Central memory CD8-positive, alpha-beta T cell (primary cell): ENCODE results near the gene PCDHGB2.
"Not testable (repeated sequence)": the region's sequence is repeated elsewhere in the genome, so short reads cannot be mapped to it uniquely, and the experiment has no call there.

ENCODE experiments used
- ATAC-seq: fragments of 150-1000 bp; cut with Tn5 transposase; replicated peaks from 2 replicates; pipeline ENCODE4 v1.10.0; 2022; ENCODE audit warnings: mild to moderate bottlenecking, moderate FRiP score, moderate number of reproducible peaks; ENCODE audit not compliant: poor library complexity, severe bottlenecking; ENCODE audit errors: extremely low read depth
- DNase-seq, 2 donors: peaks; one replicate each; pipeline ENCODE4 v3.0.0; 2021; ENCODE audit warnings: low spot score in 2 of 2
- H3K27ac Mint-ChIP-seq: one replicate; pipeline ENCODE4 v1.8.0; 2022; ENCODE audit warnings: low read depth, mild to moderate bottlenecking, moderate library complexity, mixed read lengths
- H3K27me3 Mint-ChIP-seq: one replicate; pipeline ENCODE4 v1.8.0; 2022; ENCODE audit warnings: mixed read lengths
- H3K36me3 Mint-ChIP-seq: one replicate; pipeline ENCODE4 v1.8.0; 2022; ENCODE audit warnings: mild to moderate bottlenecking, moderate library complexity, mixed read lengths; ENCODE audit not compliant: insufficient read depth
- H3K4me1 Mint-ChIP-seq: one replicate; pipeline ENCODE4 v1.8.0; 2022; ENCODE audit warnings: mixed read lengths
- H3K4me3 Mint-ChIP-seq: one replicate; pipeline ENCODE4 v1.8.0; 2022; ENCODE audit warnings: mild to moderate bottlenecking, moderate library complexity, mixed read lengths
- H3K9me3 Mint-ChIP-seq: one replicate; pipeline ENCODE4 v1.8.0; 2022; ENCODE audit warnings: mixed read lengths

The PCDHGB2 gene

DNA sequence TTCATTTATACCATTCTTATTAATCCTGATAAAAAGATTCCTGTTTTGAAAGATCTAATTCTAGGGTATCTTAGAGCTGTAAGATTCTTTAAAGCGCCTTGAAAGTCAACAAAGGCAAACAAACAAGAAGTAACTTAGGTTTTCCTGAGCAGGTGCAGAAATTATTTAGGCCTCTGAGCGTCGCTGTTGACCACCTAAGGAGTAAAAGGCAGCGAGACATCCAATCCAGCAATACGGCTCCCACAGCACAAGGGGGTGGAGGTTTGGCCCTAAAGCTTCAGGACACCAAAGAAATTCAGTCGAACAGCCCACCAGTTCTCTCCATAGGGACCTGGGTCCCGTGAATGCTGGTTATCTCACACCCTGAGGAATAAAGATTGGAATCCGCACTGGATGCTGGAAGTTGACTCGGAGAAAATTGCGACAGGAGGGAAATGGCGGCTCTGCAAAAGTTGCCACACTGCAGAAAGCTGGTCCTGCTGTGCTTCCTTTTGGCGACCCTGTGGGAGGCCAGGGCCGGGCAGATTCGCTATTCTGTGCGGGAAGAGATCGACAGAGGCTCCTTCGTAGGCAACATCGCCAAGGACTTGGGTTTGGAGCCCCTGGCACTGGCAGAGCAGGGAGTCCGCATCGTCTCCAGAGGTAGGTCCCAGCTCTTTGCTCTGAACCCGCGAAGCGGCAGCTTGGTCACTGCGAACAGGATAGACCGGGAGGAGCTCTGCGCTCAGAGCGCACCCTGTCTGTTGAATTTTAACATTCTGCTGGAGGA is 21.1 kb upstream of the PCDHGB2 start, which contains the start of gene PCDHGA2:
TSS of gene PCDHGA2 (plus strand) at position 223 of the 769 bp plus-strand sequence.
- Mint-ChIP-seq H3K4me1 (no peaks in the 10 kb centered on the region), H3K9me3 (peaks cover 15% of the 10 kb centered on the region), H3K27me3 (peaks cover 92% of the 10 kb centered on the region), H3K4me3 (no peak within 1 kb of the TSS), H3K27ac (no peak within 1 kb of the TSS), H3K36me3 (peaks cover 2% of the 10 kb centered on the region)
- DNase-seq (no peak), ATAC-seq (no peak)

- H3K36me3 Mint-ChIP-seq, H3K4me1 Mint-ChIP-seq, DNase-seq, H3K4me3 Mint-ChIP-seq, H3K27ac Mint-ChIP-seq, ATAC-seq: not testable (repeated sequence)
- Mint-ChIP-seq H3K27me3 (peaks cover 91% of the 10 kb centered on the region), H3K9me3 (peaks cover 11% of the 10 kb centered on the region)
Measured at GRCh38 chr5:141340781-141341354, 18.9 kb upstream of the PCDHGB2 start.

DNA sequence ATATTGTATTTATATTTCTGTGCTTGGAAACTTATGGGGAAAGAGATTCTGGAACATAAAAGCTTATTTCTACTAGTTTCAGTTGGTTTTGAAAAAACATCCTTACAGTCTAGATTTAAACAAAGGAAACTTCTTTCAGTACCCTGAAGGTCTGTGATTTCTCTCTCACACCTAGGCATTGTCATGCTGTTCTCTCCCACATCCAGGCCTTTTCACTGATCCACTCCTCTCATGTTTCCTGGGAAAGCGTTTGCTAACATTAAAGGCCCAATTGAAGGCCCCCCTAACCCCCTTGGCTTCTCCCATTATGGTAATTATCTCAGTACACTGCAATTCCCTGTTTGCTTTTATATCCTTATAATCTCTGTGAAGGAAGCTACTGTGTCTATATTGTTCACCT is 17.0 kb upstream of the PCDHGB2 start:
- H3K27ac Mint-ChIP-seq: no peak overlapping the region
- ATAC-seq (no peak), DNase-seq (no peak)
- H3K4me1 Mint-ChIP-seq: no peaks in the 10 kb centered on the region
- H3K9me3 Mint-ChIP-seq: peaks cover 11% of the 10 kb centered on the region
- H3K27me3 Mint-ChIP-seq: peaks cover 88% of the 10 kb centered on the region
- H3K4me3 Mint-ChIP-seq: no peak overlapping the region
- no peaks in the 10 kb centered on the region for H3K36me3 Mint-ChIP-seq

DNA sequence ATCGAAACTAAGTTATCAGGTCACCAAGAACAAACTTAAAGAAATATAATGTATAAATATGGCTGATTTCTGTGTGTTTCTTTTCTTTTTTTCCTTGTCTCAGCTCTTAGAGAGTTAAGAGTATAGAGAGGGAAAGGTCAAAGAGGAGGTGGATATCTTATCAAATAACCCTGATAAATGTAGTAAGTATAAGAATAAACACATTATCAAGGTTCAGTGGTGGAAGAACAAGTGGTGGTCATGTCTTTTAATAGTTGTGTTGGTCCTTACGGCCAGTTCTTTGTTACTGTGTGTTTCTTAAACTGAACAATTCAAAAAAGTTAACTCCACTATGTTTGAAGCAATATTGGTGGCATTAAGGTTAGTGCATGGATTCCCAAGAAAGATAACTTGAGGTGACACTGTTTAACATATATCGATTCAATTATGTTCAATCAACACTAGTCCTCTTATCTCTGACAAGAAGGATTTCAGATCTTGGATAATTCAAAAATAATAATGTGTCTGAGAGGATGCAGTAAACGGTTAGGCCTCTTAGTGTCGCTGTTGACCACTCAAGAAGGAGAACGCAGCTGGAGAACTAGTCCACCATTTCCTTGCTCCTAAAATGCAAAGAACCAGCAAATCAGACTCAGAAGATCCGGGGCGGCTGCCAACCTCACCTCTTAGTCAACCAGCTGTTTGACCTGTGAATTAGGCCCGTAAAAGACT is 16.4 kb upstream of the PCDHGB2 start, which contains the start of gene PCDHGA3:
TSS of gene PCDHGA3 (plus strand) at position 588 of the 711 bp plus-strand sequence. CDS start 205 bp downstream, outside the sequence.
- H3K27ac Mint-ChIP-seq: no peak within 1 kb of the TSS
- ATAC-seq: no peak
- H3K36me3 Mint-ChIP-seq: no peaks in the 10 kb centered on the region
- peaks cover 5% of the 10 kb centered on the region for H3K9me3 Mint-ChIP-seq
- peak within 1 kb of the TSS; percentile 40 for H3K4me3 Mint-ChIP-seq
- H3K27me3 Mint-ChIP-seq: peaks cover 82% of the 10 kb centered on the region
- no peaks in the 10 kb centered on the region for H3K4me1 Mint-ChIP-seq
- DNase-seq: no peak

DNA sequence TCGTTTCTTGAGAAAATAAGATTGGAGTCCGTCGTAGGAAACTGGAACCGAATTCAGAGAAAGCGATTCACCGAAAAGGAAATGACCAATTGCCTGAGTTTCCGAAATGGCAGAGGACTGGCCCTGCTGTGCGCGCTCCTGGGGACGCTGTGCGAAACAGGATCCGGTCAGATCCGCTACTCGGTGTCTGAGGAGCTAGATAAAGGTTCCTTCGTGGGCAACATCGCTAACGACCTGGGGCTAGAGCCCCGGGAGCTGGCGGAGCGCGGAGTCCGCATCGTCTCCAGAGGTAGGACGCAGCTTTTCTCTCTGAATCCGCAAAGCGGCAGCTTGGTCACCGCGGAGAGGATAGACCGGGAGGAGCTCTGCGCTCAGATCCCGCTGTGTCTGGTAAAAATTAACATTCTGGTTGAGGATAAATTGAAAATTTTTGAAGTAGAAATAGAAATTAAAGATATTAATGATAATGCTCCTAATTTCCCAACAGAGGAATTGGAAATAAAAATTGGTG is 15.8 kb upstream of the PCDHGB2 start:
- ATAC-seq (no peak), DNase-seq (no peak)
- peak overlapping the region; percentile 40 for H3K4me3 Mint-ChIP-seq
- peaks cover 76% of the 10 kb centered on the region for H3K27me3 Mint-ChIP-seq
- H3K9me3 Mint-ChIP-seq: peaks cover 5% of the 10 kb centered on the region
- no peak overlapping the region for H3K27ac Mint-ChIP-seq
- no peaks in the 10 kb centered on the region for H3K36me3 Mint-ChIP-seq
- H3K4me1 Mint-ChIP-seq: no peaks in the 10 kb centered on the region

GRCh38 chr5:141345327-141345726 is 14.5 kb upstream of the PCDHGB2 start:
- no peak for DNase-seq
- H3K4me3 Mint-ChIP-seq: no peak overlapping the region
- peaks cover 5% of the 10 kb centered on the region for H3K9me3 Mint-ChIP-seq
- H3K27me3 Mint-ChIP-seq: peaks cover 77% of the 10 kb centered on the region
- no peak for ATAC-seq
- H3K36me3 Mint-ChIP-seq: no peaks in the 10 kb centered on the region
- no peak overlapping the region for H3K27ac Mint-ChIP-seq
- H3K4me1 Mint-ChIP-seq: no peaks in the 10 kb centered on the region

- H3K27me3 Mint-ChIP-seq: peaks cover 79% of the 10 kb centered on the region
- not testable (repeated sequence) for H3K27ac Mint-ChIP-seq, ATAC-seq
Measured at GRCh38 chr5:141346017-141346416, 13.8 kb upstream of the PCDHGB2 start.

GRCh38 chr5:141349917-141350619 is 9.7 kb upstream of the PCDHGB2 start, which contains the start of gene PCDHGB1:
Gene PCDHGB1, plus strand, starts transcription at chr5:141350099. Its CDS starts 162 bp downstream, at chr5:141350261.
- Mint-ChIP-seq H3K36me3 (no peaks in the 10 kb centered on the region), H3K9me3 (peaks cover 5% of the 10 kb centered on the region), H3K27me3 (peaks cover 67% of the 10 kb centered on the region), H3K4me1 (no peaks in the 10 kb centered on the region), H3K27ac (no peak within 1 kb of the TSS), H3K4me3 (peak within 1 kb of the TSS; percentile 60)
- ATAC-seq (no peak), DNase-seq (no peak)

More at GRCh38 chr5:141346017-141346416, 13.8 kb upstream of the PCDHGB2 start:
- not testable (repeated sequence) for H3K4me3 Mint-ChIP-seq, H3K4me1 Mint-ChIP-seq, H3K9me3 Mint-ChIP-seq, DNase-seq, H3K36me3 Mint-ChIP-seq

DNA sequence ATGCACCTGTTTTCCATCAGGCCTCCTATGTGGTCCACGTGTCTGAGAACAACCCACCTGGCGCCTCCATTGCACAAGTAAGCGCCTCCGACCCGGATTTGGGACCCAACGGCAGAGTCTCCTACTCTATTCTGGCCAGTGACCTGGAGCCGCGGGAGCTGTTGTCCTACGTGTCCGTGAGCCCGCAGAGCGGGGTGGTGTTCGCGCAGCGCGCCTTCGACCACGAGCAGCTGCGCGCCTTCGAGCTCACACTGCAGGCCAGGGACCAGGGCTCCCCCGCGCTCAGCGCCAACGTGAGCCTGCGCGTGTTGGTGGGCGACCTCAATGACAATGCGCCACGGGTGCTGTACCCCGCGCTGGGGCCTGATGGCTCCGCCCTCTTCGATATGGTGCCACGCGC is 8.2 kb upstream of the PCDHGB2 start:
- Mint-ChIP-seq H3K27me3 (peaks cover 67% of the 10 kb centered on the region), H3K27ac (no peak overlapping the region), H3K36me3 (no peaks in the 10 kb centered on the region), H3K4me3 (no peak overlapping the region), H3K4me1 (no peaks in the 10 kb centered on the region), H3K9me3 (peaks cover 5% of the 10 kb centered on the region)
- ATAC-seq (no peak), DNase-seq (no peak)

GRCh38 chr5:141354900-141355469 is 4.8 kb upstream of the PCDHGB2 start, which contains the start of gene PCDHGA4:
Gene PCDHGA4, plus strand, starts transcription at chr5:141355021. Its CDS starts 87 bp downstream, at chr5:141355108.
- Mint-ChIP-seq H3K9me3 (peaks cover 9% of the 10 kb centered on the region), H3K27ac (no peak within 1 kb of the TSS), H3K27me3 (peaks cover 81% of the 10 kb centered on the region), H3K4me1 (peaks cover 5% of the 10 kb centered on the region), H3K4me3 (peak within 1 kb of the TSS; percentile 34), H3K36me3 (no peaks in the 10 kb centered on the region)
- ATAC-seq (no peak), DNase-seq (no peak)

GRCh38 chr5:141355641-141356040 is 4.2 kb upstream of the PCDHGB2 start:
- ATAC-seq (no peak), DNase-seq (no peak)
- peaks cover 6% of the 10 kb centered on the region for H3K9me3 Mint-ChIP-seq
- H3K27ac Mint-ChIP-seq: no peak overlapping the region
- H3K4me1 Mint-ChIP-seq: peaks cover 6% of the 10 kb centered on the region
- peaks cover 78% of the 10 kb centered on the region for H3K27me3 Mint-ChIP-seq
- H3K36me3 Mint-ChIP-seq: peaks cover under 1% of the 10 kb centered on the region
- no peak overlapping the region for H3K4me3 Mint-ChIP-seq
